Globus pallidus (tissue), 1 donor: ENCODE data around the gene PCDH18.
"Not testable (repeated sequence)": the region's sequence is repeated elsewhere in the genome, so short reads cannot be mapped to it uniquely, and the experiment has no call there.

Experiments used
- DNase-seq: peaks from one replicate; pipeline ENCODE4 v3.0.0-alpha.2; 2015; ENCODE audit warnings: low spot score

PCDH18 gene, protein sequence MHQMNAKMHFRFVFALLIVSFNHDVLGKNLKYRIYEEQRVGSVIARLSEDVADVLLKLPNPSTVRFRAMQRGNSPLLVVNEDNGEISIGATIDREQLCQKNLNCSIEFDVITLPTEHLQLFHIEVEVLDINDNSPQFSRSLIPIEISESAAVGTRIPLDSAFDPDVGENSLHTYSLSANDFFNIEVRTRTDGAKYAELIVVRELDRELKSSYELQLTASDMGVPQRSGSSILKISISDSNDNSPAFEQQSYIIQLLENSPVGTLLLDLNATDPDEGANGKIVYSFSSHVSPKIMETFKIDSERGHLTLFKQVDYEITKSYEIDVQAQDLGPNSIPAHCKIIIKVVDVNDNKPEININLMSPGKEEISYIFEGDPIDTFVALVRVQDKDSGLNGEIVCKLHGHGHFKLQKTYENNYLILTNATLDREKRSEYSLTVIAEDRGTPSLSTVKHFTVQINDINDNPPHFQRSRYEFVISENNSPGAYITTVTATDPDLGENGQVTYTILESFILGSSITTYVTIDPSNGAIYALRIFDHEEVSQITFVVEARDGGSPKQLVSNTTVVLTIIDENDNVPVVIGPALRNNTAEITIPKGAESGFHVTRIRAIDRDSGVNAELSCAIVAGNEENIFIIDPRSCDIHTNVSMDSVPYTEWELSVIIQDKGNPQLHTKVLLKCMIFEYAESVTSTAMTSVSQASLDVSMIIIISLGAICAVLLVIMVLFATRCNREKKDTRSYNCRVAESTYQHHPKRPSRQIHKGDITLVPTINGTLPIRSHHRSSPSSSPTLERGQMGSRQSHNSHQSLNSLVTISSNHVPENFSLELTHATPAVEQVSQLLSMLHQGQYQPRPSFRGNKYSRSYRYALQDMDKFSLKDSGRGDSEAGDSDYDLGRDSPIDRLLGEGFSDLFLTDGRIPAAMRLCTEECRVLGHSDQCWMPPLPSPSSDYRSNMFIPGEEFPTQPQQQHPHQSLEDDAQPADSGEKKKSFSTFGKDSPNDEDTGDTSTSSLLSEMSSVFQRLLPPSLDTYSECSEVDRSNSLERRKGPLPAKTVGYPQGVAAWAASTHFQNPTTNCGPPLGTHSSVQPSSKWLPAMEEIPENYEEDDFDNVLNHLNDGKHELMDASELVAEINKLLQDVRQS

GRCh38 chr4:137531986-137532868, at the start of gene PCDH18:
Gene PCDH18 (minus strand): TSS chr4:137532494. CDS start chr4:137532088, 406 bp downstream.
- peak; percentile 84 for DNase-seq

DNA sequence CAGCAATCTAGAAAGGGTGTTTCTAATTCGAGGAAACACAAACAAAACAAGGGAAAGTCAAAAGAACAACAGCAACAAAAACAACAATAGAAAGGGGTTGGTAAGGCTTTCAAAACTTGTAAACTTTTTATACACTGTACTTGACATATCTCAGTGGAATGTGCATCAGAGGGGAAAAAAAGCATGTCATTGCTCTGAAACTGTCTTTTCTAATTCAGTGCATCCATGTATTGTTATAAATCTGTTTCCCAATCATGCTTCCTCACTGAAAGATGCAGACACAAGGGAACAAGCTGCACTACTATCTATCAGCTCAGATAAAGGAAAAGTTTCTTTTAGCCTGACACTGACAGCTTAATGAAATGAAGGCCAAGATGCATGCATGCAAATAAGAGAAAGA, 44.2 kb upstream of the PCDH18 start:
- no peak for DNase-seq

DNA sequence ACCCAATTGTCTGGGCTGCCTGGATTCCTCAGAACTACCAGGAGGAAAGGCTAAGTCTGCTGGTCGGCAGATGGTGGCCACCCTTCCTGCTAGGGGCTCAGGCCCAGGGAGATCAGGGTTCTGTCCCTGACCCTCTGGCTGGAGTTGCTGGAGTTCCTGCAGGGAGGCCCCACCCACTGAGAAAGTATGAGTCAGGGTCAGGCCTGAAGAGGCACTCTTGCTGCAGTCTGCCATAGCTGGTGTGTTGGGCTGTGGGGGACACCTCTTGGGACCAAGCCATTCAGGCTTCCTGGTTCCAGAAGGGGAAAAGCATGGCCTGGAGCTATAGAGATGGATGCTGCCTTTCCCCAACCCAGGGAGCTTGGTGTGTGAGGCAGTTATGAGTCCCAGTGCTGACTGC, 40.4 kb upstream of the PCDH18 start:
- no peak for DNase-seq

DNA sequence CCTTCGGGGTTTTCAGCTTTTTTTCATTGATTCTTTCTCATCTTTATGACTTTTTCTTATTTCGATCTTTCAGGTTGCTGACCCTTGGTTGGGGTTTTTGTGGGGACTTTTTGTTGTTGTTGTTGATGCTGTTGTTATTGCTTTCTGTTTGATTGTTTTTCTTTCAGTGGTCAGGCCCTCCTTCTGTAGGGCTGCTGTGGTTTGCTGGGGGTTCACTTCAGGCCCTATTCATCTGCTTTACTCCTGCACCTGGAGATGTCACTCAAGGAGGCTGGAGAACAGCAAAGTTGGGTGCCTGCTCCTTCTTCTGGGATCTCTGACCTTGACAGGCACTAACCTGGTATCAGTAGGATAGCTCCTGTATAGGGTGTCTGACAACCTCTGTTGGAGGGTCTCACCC, 39.9 kb upstream of the PCDH18 start:
- DNase-seq, result no peak

DNA sequence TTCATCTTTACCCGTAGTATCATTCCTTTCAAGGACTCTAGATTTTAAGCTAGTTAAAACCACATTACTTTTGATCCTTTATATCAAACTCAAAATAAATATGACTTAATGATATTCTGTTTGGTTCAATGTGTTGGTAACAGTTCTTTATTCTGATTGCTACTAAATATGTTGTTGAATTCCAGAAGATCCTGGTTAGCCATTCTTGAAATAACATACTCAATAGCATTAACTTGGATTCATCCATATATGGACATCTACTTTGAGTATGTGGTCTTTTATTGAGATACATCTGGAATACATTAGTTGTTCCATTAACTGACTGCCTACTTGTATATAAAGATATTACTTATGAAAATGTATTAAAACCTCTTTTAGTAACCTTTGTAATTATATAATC, 27.5 kb upstream of the PCDH18 start:
- DNase-seq, result no peak

DNA sequence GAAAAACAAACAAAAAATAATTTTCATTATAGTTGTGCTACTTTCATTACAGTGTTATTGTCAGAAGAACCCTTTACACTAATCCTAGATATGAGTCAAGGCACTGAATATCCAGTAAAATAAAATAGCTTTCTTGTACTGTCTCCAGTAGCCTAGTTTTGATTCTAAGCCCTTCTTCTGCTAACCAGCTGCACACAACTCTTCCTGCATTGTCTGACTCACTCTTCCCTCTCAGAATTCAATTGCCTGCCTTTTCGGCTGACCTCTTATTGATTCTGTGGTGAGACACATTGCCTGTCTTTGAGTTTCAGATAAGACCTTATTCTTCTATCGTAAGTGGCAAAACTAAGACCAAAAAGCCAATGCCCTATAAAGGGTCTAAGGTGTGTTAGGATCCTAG, 26.7 kb upstream of the PCDH18 start:
- no peak for DNase-seq

DNA sequence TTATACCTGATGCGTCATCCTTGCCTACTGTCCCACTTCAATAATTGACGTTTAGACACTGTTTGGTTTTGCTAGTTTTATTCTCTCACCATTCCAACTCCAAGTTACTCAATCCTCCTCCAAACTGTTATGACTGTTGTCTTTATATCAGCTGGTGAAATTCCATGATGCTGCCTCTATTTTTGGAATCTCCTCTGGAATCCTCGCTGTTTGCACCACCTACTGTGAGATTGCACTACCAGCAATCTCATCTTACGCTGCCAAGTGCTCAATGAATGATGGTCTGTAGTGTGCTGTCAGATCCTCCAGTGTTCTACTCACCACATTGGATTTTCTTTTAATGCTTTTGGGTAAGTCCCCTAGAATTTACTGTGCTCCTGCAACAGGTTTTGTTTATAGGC, 13.2 kb upstream of the PCDH18 start:
- DNase-seq, result no peak

DNA sequence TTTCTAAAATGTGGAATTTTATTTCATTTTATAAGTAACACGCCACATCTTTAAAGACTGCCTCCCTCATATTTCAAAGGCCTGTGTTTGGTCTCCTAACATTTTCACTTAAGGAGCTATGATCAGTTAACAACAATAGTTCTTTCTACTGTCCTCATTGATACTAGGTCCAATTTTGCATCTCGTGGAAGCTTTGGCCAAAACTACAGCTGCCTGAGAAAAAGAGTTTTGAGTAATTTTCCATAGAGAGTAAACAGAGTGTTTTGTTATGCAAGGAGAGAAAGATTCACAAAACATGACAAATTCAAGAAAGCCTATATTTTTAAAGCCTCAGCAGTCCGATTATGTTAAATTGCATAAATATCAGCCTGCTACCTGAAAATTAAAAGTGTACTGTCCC, 11.4 kb upstream of the PCDH18 start:
- no peak for DNase-seq

DNA sequence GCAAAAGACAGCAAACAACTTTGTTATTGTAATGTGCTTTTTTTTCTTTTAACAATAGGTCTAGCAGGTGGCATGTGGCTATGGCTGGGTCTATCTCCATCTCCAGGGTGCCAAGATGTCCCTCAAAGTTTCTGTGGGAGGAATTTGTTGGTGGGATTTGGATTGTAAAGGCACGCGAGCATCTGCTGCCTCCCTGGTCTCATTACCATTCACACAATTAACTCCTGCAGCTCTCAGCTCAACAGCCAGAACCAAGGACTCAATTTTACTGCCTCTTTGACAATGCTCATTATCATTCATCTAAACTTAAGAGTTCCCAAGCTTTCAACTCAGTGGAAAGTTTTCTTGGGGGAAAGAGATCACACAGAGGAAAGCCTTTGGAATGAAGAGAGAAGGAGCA, 10.9 kb upstream of the PCDH18 start:
- no peak for DNase-seq

GRCh38 chr4:137541876-137542646, 9.8 kb upstream of the PCDH18 start:
- DNase-seq, result no peak

GRCh38 chr4:137541181-137541580, 8.9 kb upstream of the PCDH18 start:
- DNase-seq, result no peak

DNA sequence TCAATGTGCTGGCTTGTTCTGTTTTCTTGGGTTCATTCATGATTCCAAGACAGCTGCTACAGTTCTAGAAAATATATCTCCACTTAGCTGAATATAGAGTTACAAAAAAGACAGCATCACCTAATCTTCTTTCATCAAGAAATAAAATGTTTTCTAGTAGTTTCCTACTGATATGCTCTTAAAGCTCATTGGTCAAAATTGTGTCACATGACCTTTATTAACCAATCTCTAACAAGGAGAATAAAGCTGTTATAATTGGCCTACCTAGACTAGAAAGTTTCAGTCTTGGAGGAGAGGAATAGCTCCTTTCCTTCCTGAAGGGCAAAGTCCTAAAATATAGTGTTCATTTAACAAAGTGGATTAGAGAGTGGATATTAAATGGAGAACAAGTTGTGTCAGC, 8.1 kb upstream of the PCDH18 start:
- no peak for DNase-seq

- DNase-seq, result no peak
Measured at GRCh38 chr4:137538526-137538925, 6.2 kb upstream of the PCDH18 start.

GRCh38 chr4:137537807-137538206, 5.5 kb upstream of the PCDH18 start:
- DNase-seq, result not testable (repeated sequence)

DNA sequence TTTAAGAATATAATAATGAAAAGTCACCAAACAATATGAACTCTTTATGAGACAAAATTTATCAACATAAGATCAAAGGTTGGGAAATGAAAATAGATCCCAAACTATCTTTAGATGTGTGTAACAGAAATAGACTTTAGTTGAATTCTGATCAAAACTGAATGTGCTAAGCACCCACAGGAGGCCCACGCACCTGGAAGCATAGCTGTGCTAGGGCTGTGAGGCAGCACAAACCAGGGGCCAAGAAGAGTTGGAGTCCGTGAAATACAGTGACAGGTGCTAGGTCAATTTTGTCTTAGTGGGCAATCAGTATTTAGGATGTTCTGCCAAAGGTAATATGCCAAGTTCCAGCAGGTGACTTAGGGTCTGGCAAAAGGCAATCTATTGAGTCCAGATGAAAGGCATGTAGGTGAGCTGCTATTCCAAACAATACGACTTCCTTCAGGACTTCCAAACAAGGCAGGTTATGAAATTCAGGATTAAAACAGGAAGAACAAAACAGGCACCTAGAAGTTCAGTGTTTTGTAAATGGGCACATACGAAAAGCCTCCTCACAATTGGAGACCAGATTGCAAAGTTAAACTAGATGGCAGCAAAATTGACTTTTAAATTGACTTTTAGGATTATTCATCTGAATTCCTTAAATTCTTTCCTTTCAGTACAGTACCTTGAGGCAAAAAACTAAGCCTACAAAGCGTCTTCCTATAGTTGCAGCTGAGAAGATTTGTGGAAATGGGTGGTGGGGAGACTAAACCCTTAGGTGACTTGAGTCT, 4.7 kb upstream of the PCDH18 start:
- DNase-seq, result no peak

- DNase-seq, result no peak
Measured at GRCh38 chr4:137535718-137536117, 3.4 kb upstream of the PCDH18 start.

DNA sequence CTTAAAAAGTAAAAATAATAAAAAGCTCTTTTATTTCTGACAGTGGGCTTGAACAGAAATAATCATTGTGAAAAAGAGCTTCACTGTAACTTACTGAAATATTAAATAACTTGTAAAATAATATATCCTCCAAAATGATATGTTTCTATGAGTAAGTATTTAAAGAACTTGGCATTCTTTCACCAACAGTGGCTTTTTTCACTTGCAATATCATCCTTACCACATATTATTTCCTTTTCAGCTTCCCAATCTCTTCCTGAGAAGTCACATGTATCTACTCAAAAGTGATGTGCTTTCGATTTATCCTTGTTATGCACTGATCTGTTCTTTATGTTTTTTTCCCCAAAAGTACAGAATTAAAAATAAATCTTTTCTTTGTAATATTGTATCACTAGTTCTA, 2.2 kb upstream of the PCDH18 start:
- DNase-seq, result no peak

GRCh38 chr4:137533855-137534254, 1.6 kb upstream of the PCDH18 start:
- DNase-seq, result no peak

GRCh38 chr4:137532869-137533236, 559 bp upstream of the PCDH18 start:
- DNase-seq, result no peak
